OCI-LY3 (cell line): ENCODE data around the gene SLC16A9.

Experiments
- EZH2phosphoT487 ChIP-seq: fragments of 200-600 bp; shearing (Covaris generic); IDR thresholded peaks from 2 replicates; pipeline ENCODE4 v1.6.1; 2018; ENCODE audit warnings: antibody characterized with exemption, mixed run types, low read depth
- TF ChIP-seq, protein P1 (sequence below): fragments of 200-600, 300-600 bp; sonication (generic); IDR thresholded peaks from 2 replicates; pipeline ENCODE4 v1.5.1; 2014; ENCODE audit warnings: antibody characterized with exemption, low read length, low read depth

DNA sequence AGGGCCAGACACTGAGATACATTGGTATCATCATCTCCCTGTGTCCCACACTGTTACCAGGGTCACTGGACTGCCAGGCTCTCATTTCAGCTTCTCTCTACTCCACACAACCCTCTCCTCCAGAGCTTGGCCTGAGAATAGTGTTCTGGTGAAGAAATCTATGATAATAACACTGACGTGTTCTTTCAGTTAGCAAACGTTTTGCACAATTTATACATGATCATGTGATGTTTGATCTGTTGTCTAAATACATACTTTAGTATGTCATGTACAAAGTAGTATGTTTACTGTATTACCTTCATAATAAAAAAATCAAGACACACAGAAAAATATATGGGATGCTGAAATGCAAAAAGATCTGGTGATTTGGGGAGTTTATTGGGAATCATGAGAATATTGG is 5.0 kb downstream of the SLC16A9 start:
- TF ChIP-seq, protein P1, sequence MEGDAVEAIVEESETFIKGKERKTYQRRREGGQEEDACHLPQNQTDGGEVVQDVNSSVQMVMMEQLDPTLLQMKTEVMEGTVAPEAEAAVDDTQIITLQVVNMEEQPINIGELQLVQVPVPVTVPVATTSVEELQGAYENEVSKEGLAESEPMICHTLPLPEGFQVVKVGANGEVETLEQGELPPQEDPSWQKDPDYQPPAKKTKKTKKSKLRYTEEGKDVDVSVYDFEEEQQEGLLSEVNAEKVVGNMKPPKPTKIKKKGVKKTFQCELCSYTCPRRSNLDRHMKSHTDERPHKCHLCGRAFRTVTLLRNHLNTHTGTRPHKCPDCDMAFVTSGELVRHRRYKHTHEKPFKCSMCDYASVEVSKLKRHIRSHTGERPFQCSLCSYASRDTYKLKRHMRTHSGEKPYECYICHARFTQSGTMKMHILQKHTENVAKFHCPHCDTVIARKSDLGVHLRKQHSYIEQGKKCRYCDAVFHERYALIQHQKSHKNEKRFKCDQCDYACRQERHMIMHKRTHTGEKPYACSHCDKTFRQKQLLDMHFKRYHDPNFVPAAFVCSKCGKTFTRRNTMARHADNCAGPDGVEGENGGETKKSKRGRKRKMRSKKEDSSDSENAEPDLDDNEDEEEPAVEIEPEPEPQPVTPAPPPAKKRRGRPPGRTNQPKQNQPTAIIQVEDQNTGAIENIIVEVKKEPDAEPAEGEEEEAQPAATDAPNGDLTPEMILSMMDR, result no peak
- TF ChIP-seq EZH2phosphoT487, result no peak
